Parathyroid adenoma (tissue), 2 donors: ENCODE measurements around the gene ABHD6.
A peak's percentile ranks its signal among the peaks of the same experiment; 100 is the strongest.

Experiments
- H2AFZ ChIP-seq: fragments of 300-600 bp; sonication (generic); one replicate; pipeline ENCODE4 v1.7.0; 2017; ENCODE audit warnings: antibody characterized with exemption, mild to moderate bottlenecking
- H3K27ac ChIP-seq: fragments of 300-600 bp; sonication (generic); one replicate; pipeline ENCODE4 v1.7.0; 2017
- H3K27me3 ChIP-seq: fragments of 300-600 bp; sonication (generic); one replicate; pipeline ENCODE4 v1.7.0; 2017; ENCODE audit warnings: low read length; ENCODE audit not compliant: control insufficient read depth, insufficient read depth
- H3K36me3 ChIP-seq: fragments of 300-600 bp; sonication (generic); one replicate; pipeline ENCODE4 v1.7.0; 2017; ENCODE audit warnings: low read length; ENCODE audit not compliant: control insufficient read depth, insufficient read depth
- H3K4me1 ChIP-seq: fragments of 300-600 bp; sonication (generic); one replicate; pipeline ENCODE4 v1.7.0; 2017; ENCODE audit warnings: control low read depth
- H3K4me2 ChIP-seq: fragments of 300-600 bp; sonication (generic); one replicate; pipeline ENCODE4 v1.7.0; 2017; ENCODE audit warnings: low read length
- H3K4me3 ChIP-seq: fragments of 300-600 bp; sonication (generic); one replicate; pipeline ENCODE4 v1.7.0; 2017; ENCODE audit warnings: low read depth, low read length
- H3K79me2 ChIP-seq: fragments of 300-600 bp; sonication (generic); one replicate; pipeline ENCODE4 v1.7.0; 2017; ENCODE audit warnings: control low read depth
- H3K9ac ChIP-seq: fragments of 300-600 bp; sonication (generic); one replicate; pipeline ENCODE4 v1.7.0; 2017; ENCODE audit warnings: mild to moderate bottlenecking
- H3K9me3 ChIP-seq: fragments of 300-600 bp; sonication (generic); one replicate; pipeline ENCODE4 v1.7.0; 2017; ENCODE audit warnings: low read length; ENCODE audit not compliant: control insufficient read depth
- CTCF ChIP-seq: fragments of 300-600 bp; sonication (generic); IDR thresholded peaks from one replicate; pipeline ENCODE4 v1.7.0; 2017; ENCODE audit warnings: antibody characterized with exemption, mild to moderate bottlenecking
- donor health status: primary hyperparathyroidism.

Gene ABHD6

GRCh38 chr3:58215317-58216025 is 22.1 kb upstream of the ABHD6 start:
- H3K4me3 ChIP-seq: no peak overlapping the region
- no peak overlapping the region for H3K27ac ChIP-seq

GRCh38 chr3:58216496-58217195 is 20.9 kb upstream of the ABHD6 start:
- Histone ChIP-seq H3K9ac (no peak overlapping the region), H3K4me3 (no peak overlapping the region), H3K4me2 (no peak overlapping the region), H2AFZ (peak overlapping the region; percentile 81), H3K36me3 (no peaks in the 10 kb centered on the region), H3K27me3 (no peaks in the 10 kb centered on the region), H3K79me2 (no peaks in the 10 kb centered on the region), H3K4me1 (peaks cover 3% of the 10 kb centered on the region), H3K9me3 (no peaks in the 10 kb centered on the region), H3K27ac (no peak overlapping the region)
- TF ChIP-seq CTCF: no peak

More at GRCh38 chr3:58215317-58216025, 22.1 kb upstream of the ABHD6 start:
- H3K79me2 ChIP-seq: no peaks in the 10 kb centered on the region
- peaks cover 3% of the 10 kb centered on the region for H3K4me1 ChIP-seq
- H3K36me3 ChIP-seq: no peaks in the 10 kb centered on the region
- no peak for TF ChIP-seq CTCF
- H3K4me2 ChIP-seq: no peak overlapping the region
- H3K9ac ChIP-seq: no peak overlapping the region
- H2AFZ ChIP-seq: peak overlapping the region; percentile 22
- H3K9me3 ChIP-seq: no peaks in the 10 kb centered on the region
- H3K27me3 ChIP-seq: no peaks in the 10 kb centered on the region

- Histone ChIP-seq H2AFZ (peak overlapping the region; percentile 81), H3K27me3 (no peaks in the 10 kb centered on the region), H3K4me2 (no peak overlapping the region), H3K9me3 (no peaks in the 10 kb centered on the region), H3K27ac (peak overlapping the region; percentile 43), H3K4me1 (peaks cover 3% of the 10 kb centered on the region), H3K9ac (no peak overlapping the region), H3K36me3 (no peaks in the 10 kb centered on the region), H3K4me3 (no peak overlapping the region), H3K79me2 (no peaks in the 10 kb centered on the region)
- peak; percentile 63 for TF ChIP-seq CTCF
These were observed 20.3 kb upstream of the ABHD6 start for GRCh38 chr3:58217209-58217811.

- Histone ChIP-seq H3K4me2 (no peak overlapping the region), H3K36me3 (no peaks in the 10 kb centered on the region), H3K27me3 (no peaks in the 10 kb centered on the region), H3K79me2 (no peaks in the 10 kb centered on the region), H3K4me1 (peaks cover 3% of the 10 kb centered on the region), H2AFZ (no peak overlapping the region), H3K4me3 (no peak overlapping the region), H3K9me3 (no peaks in the 10 kb centered on the region), H3K27ac (no peak overlapping the region), H3K9ac (no peak overlapping the region)
- no peak for TF ChIP-seq CTCF
These were observed 18.7 kb upstream of the ABHD6 start for GRCh38 chr3:58218904-58219303.
